HEK293T (cell line): ENCODE measurements around the gene SNX3.

ENCODE experiments used
- CTCF ChIA-PET: fragments of 350-600 bp; formaldehyde crosslinking; extraction: SDS; loops from one replicate; lab custom pipeline; 2021; ENCODE audit warnings: antibody characterized with exemption, inconsistent platforms; lab: Yijun Ruan, JAX
- POLR2A ChIA-PET: fragments of 350-600 bp; formaldehyde crosslinking; extraction: SDS; loops from one replicate; lab custom pipeline; 2020; ENCODE audit warnings: antibody characterized with exemption, inconsistent platforms; lab: Yijun Ruan, JAX
- DNase-seq: peaks from one replicate; pipeline ENCODE4 v3.0.0; 2012; ENCODE audit warnings: mixed read lengths; ENCODE audit errors: extremely low spot score
- ARNT ChIP-seq: fragments of 450-650 bp; IDR thresholded peaks from 2 replicates; pipeline ENCODE4 v1.6.1; 2017; ENCODE audit warnings: mild to moderate bottlenecking
- BHLHE40 ChIP-seq: fragments of 450-650 bp; IDR thresholded peaks from 2 replicates; pipeline ENCODE4 v1.6.1; 2016; ENCODE audit warnings: mild to moderate bottlenecking, moderate library complexity, borderline replicate concordance
- CTBP1 ChIP-seq: fragments of 450-650 bp; IDR thresholded peaks from 2 replicates; pipeline ENCODE4 v1.6.1; 2016; ENCODE audit warnings: borderline replicate concordance
- ELF4 ChIP-seq: fragments of 450-650 bp; IDR thresholded peaks from 2 replicates; pipeline ENCODE4 v1.6.1; 2017; ENCODE audit warnings: antibody characterized with exemption
- FOXA1 ChIP-seq: fragments of 450-650 bp; IDR thresholded peaks from 2 replicates; pipeline ENCODE4 v1.6.1; 2016; ENCODE audit warnings: mild to moderate bottlenecking
- FOXK2 ChIP-seq: fragments of 450-650 bp; IDR thresholded peaks from 2 replicates; pipeline ENCODE4 v1.6.1; 2016; ENCODE audit warnings: mild to moderate bottlenecking
- FOXM1 ChIP-seq: fragments of 450-650 bp; IDR thresholded peaks from 2 replicates; pipeline ENCODE4 v1.6.1; 2017; ENCODE audit warnings: mild to moderate bottlenecking, borderline replicate concordance
- HDGF ChIP-seq: fragments of 450-650 bp; IDR thresholded peaks from 2 replicates; pipeline ENCODE4 v1.6.1; 2017; ENCODE audit warnings: antibody characterized with exemption, borderline replicate concordance
- L3MBTL2 ChIP-seq: fragments of 450-650 bp; conservative IDR thresholded peaks from 2 replicates; pipeline ENCODE4 v1.6.1; 2016; ENCODE audit warnings: mild to moderate bottlenecking
- LEF1 ChIP-seq: fragments of 450-650 bp; IDR thresholded peaks from 2 replicates; pipeline ENCODE4 v1.6.1; 2017; ENCODE audit warnings: mild to moderate bottlenecking, borderline replicate concordance
- NFRKB ChIP-seq: fragments of 450-650 bp; IDR thresholded peaks from 2 replicates; pipeline ENCODE4 v1.6.1; 2016; ENCODE audit warnings: mild to moderate bottlenecking, moderate library complexity
- SP1 ChIP-seq: fragments of 450-650 bp; IDR thresholded peaks from 2 replicates; pipeline ENCODE4 v1.6.1; 2017
- SUZ12 ChIP-seq: fragments of 450-650 bp; IDR thresholded peaks from 2 replicates; pipeline ENCODE4 v1.6.1; 2016; ENCODE audit warnings: mild to moderate bottlenecking
- TARDBP ChIP-seq: fragments of 450-650 bp; IDR thresholded peaks from 2 replicates; pipeline ENCODE4 v1.6.1; 2016
- ZNF384 ChIP-seq: fragments of 450-650 bp; IDR thresholded peaks from 2 replicates; pipeline ENCODE4 v1.6.1; 2016
- TF ChIP-seq, protein P1 (sequence below): fragments of 450-650 bp; IDR thresholded peaks from 2 replicates; pipeline ENCODE4 v1.6.1; 2016

The SNX3 gene

GRCh38 chr6:108170332-108171290 lies 90.2 kb downstream of the SNX3 start:
- TF ChIP-seq LEF1: no peak
- TF ChIP-seq CTBP1: no peak
- DNase-seq: no peak
- ChIA-PET POLR2A (no interaction called here), CTCF (no interaction called here)

DNA sequence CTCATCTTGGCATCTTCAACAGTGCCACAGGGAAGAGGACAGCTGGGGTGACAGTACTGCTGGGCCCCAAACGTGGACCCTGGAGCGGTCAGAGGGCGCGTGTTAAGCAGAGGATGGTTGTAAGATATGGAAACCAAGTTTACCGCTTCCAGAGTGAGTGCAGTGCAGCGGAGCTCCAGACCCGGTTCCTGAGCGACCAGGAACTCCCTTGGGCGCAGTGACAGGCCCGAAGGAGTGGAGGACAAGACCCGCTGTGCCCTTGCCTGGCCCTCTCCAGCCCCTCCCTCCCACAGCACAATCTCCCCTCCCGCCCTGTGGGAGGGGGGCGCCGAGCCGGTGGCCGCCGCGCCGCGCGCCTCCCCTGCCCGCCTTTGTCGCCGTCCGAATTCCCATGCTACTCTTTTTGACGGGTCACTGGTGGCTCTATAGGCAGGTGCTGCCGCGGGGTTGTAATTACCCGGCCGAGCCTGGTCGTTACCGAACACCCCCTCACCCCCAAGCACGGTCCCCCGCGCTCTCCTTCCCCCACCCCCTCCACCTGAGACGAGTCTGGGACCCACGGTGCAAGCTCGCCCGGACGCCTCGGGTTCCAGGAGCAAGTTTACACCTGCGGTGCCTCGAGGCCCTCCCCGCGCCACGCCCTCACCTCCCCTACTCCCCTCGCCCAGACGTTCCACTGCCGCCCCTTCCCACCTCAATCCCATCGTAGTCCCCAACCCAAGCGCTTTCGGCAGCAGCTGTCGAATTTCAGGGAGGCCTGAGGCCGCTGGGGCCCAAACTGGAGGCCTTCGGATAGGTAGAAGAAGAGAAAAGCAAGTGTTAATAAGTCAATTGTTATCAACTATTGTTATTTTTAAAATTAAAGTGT lies 91.1 kb downstream of the SNX3 start:
- CTCF ChIA-PET: interaction anchor here (0.9 kb wide), 1 partner anchor 11 kb away, joined by 3 read pairs; no protein-coding TSS in a partner anchor
- DNase-seq: no peak
- POLR2A ChIA-PET: no interaction called here
- TF ChIP-seq BHLHE40 (no peak), FOXA1 (no peak), FOXK2 (no peak), L3MBTL2 (no peak), ZNF384 (no peak), ELF4 (no peak), HDGF (no peak), NFRKB (no peak), LEF1 (no peak), CTBP1 (no peak), FOXM1 (no peak), ARNT (no peak), SP1 (no peak), SUZ12 (no peak), TARDBP (no peak)
- TF ChIP-seq, protein P1, sequence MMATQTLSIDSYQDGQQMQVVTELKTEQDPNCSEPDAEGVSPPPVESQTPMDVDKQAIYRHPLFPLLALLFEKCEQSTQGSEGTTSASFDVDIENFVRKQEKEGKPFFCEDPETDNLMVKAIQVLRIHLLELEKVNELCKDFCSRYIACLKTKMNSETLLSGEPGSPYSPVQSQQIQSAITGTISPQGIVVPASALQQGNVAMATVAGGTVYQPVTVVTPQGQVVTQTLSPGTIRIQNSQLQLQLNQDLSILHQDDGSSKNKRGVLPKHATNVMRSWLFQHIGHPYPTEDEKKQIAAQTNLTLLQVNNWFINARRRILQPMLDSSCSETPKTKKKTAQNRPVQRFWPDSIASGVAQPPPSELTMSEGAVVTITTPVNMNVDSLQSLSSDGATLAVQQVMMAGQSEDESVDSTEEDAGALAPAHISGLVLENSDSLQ: no peak

GRCh38 chr6:108168501-108169463 lies 92.1 kb downstream of the SNX3 start:
- ChIA-PET CTCF (interaction anchor here (0.9 kb wide), 1 partner anchor 10 kb away, joined by 3 read pairs; no protein-coding TSS in a partner anchor), POLR2A (no interaction called here)
- DNase-seq: no peak

DNA sequence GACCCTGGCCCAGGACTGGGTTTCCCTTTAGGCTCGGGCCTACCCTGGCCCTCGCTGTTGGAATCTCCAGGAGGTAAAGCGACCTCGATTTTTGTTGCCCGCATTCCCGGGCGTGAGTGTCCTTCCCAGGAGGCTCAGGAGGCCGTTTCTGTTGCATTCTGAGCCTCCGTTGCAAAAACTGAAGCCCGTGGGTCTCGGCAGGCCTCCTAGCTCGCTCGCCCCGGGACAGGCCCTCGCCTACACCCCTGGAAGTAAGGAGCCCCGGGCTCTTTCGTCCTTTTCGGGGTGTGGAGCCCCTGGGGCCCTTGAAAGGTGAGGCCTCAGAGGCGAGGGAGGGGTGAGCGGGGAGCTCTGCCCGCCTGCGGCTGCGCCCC lies 92.8 kb downstream of the SNX3 start:
- CTCF ChIA-PET: no interaction called here

More at GRCh38 chr6:108168501-108169463, 92.1 kb downstream of the SNX3 start:
- TF ChIP-seq SUZ12 (no peak), FOXM1 (no peak), ZNF384 (no peak), CTBP1 (no peak), LEF1 (no peak), FOXK2 (no peak), L3MBTL2 (no peak), BHLHE40 (no peak), FOXA1 (no peak), SP1 (no peak), HDGF (no peak), TARDBP (no peak), ARNT (no peak)
- TF ChIP-seq, protein P1: no peak

GRCh38 chr6:108167449-108168089 lies 93.3 kb downstream of the SNX3 start:
- ChIA-PET CTCF (no interaction called here), POLR2A (no interaction called here)
- TF ChIP-seq LEF1 (no peak), ELF4 (no peak), TARDBP (no peak), BHLHE40 (no peak), ZNF384 (no peak), FOXK2 (no peak), NFRKB (no peak), ARNT (no peak), FOXM1 (no peak), HDGF (no peak), FOXA1 (no peak), SUZ12 (no peak), L3MBTL2 (no peak), SP1 (no peak), CTBP1 (no peak)
- TF ChIP-seq, protein P1: no peak

More for the DNA sequence above, 92.8 kb downstream of the SNX3 start:
- POLR2A ChIA-PET: no interaction called here
- no peak for TF ChIP-seq BHLHE40
- TF ChIP-seq CTBP1: no peak
- no peak for TF ChIP-seq SUZ12
- no peak for TF ChIP-seq ZNF384
- TF ChIP-seq FOXK2: no peak
- TF ChIP-seq ARNT: no peak
- no peak for TF ChIP-seq LEF1
- no peak for TF ChIP-seq NFRKB
- no peak for TF ChIP-seq FOXM1
- TF ChIP-seq L3MBTL2: no peak
- DNase-seq: no peak

More at GRCh38 chr6:108167449-108168089, 93.3 kb downstream of the SNX3 start:
- DNase-seq: no peak
